GM23338 (cell line): ENCODE data around the gene FYTTD1. TPM values are rescaled to one million over a fixed set of nuclear protein-coding genes. Genes with fewer than 3 reads are reported as not detected.
A peak's percentile ranks its signal among the peaks of the same experiment; 100 is the strongest.

Experiments used
- ATAC-seq: fragments of 200-7000 bp; cut with Tn5 transposase; 3 replicates; pipeline ENCODE4 v1.9.1; 2020
- DNase-seq: peaks from one replicate; pipeline ENCODE4 v3.0.0-alpha.2; 2015; ENCODE audit warnings: low spot score
- H2AFZ ChIP-seq: fragments of 200-600 bp; sonication (generic); 2 replicates; pipeline ENCODE4 v1.8.0; 2016; ENCODE audit warnings: antibody characterized with exemption, mild to moderate bottlenecking, moderate library complexity
- H3F3A ChIP-seq: fragments of 200-600 bp; sonication (generic); replicated peaks from 2 replicates; pipeline ENCODE4 v1.8.0; 2017; ENCODE audit warnings: antibody characterized with exemption, mixed run types, low read depth
- H3K27ac ChIP-seq: fragments of 200-600 bp; sonication (generic); 2 replicates; pipeline ENCODE4 v1.6.1; 2016; ENCODE audit warnings: low read depth
- H3K27me3 ChIP-seq: fragments of 200-600 bp; sonication (generic); 2 replicates; pipeline ENCODE4 v1.8.0; 2016; ENCODE audit warnings: mild to moderate bottlenecking, mixed run types, moderate library complexity; ENCODE audit not compliant: insufficient read depth
- H3K36me3 ChIP-seq: fragments of 200-600 bp; sonication (generic); 2 replicates; pipeline ENCODE4 v1.8.0; 2016; ENCODE audit warnings: mild to moderate bottlenecking; ENCODE audit not compliant: insufficient read depth
- H3K4me1 ChIP-seq: fragments of 200-600 bp; sonication (generic); 2 replicates; pipeline ENCODE4 v1.8.0; 2016; ENCODE audit warnings: mild to moderate bottlenecking, moderate library complexity; ENCODE audit not compliant: insufficient read depth
- H3K4me2 ChIP-seq: fragments of 200-600 bp; sonication (generic); 2 replicates; pipeline ENCODE4 v1.7.1; 2017; ENCODE audit warnings: mixed run types
- H3K4me3 ChIP-seq: fragments of 200-600 bp; sonication (generic); 2 replicates; pipeline ENCODE4 v1.6.1; 2016; ENCODE audit warnings: mixed run types
- H3K79me2 ChIP-seq: fragments of 200-600 bp; sonication (generic); replicated peaks from 2 replicates; pipeline ENCODE4 v1.8.0; 2017; ENCODE audit warnings: mild to moderate bottlenecking; ENCODE audit not compliant: insufficient read depth
- H3K9me2 ChIP-seq: fragments of 200-600 bp; sonication (generic); 2 replicates; pipeline ENCODE4 v1.8.0; 2017; ENCODE audit not compliant: insufficient read depth
- H4K20me1 ChIP-seq: fragments of 200-600 bp; sonication (generic); replicated peaks from 2 replicates; pipeline ENCODE4 v1.8.0; 2017; ENCODE audit warnings: mild to moderate bottlenecking; ENCODE audit not compliant: insufficient read depth
- H3K27ac Mint-ChIP-seq: 2 replicates; pipeline ENCODE4 v1.8.0; 2020; ENCODE audit warnings: inconsistent platforms, mild to moderate bottlenecking, moderate library complexity, mixed read lengths
- H3K27me3 Mint-ChIP-seq: 3 replicates; pipeline ENCODE4 v1.8.0; 2022; ENCODE audit warnings: low read depth, mild to moderate bottlenecking, moderate library complexity, mixed read lengths, inconsistent platforms; ENCODE audit not compliant: insufficient read depth, poor library complexity
- H3K36me3 Mint-ChIP-seq: 3 replicates; pipeline ENCODE4 v1.8.0; 2021; ENCODE audit warnings: low read depth, mild to moderate bottlenecking, inconsistent platforms, moderate library complexity, mixed read lengths
- H3K4me1 Mint-ChIP-seq: 3 replicates; pipeline ENCODE4 v1.8.0; 2020; ENCODE audit warnings: mild to moderate bottlenecking, inconsistent platforms, mixed read lengths
- H3K4me3 Mint-ChIP-seq: 3 replicates; pipeline ENCODE4 v1.8.0; 2021; ENCODE audit warnings: moderate library complexity, mild to moderate bottlenecking, inconsistent platforms, mixed read lengths
- H3K9me3 Mint-ChIP-seq: 3 replicates; pipeline ENCODE4 v1.8.0; 2020; ENCODE audit warnings: moderate library complexity, mild to moderate bottlenecking, inconsistent platforms, mixed read lengths
- CREB1 ChIP-seq: fragments of 250-450 bp; sonication (Bioruptor Pico); IDR thresholded peaks from 2 replicates; pipeline ENCODE4 v1.5.0; 2020; ENCODE audit warnings: low read depth, mild to moderate bottlenecking, moderate library complexity
- CTCF ChIP-seq, 2 experiments: fragments of 200-600 bp in 1 of 2; sonication (generic) in 1 of 2; conservative IDR thresholded peaks; 2 replicates each; pipeline versions ENCODE4 v1.5.1 to v1.6.1; 2016 to 2017; ENCODE audit warnings: antibody characterized with exemption in 2 of 2, low read depth in 2 of 2, mild to moderate bottlenecking in 2 of 2, moderate library complexity in 1 of 2
- EZH2 ChIP-seq: fragments of 200-600 bp; sonication (generic); IDR thresholded peaks from one replicate; pipeline ENCODE4 v1.8.0; 2017; ENCODE audit warnings: antibody characterized with exemption, mild to moderate bottlenecking, low read depth; ENCODE audit not compliant: unreplicated experiment
- EZH2phosphoT487 ChIP-seq: fragments of 200-600 bp; sonication (generic); IDR thresholded peaks from one replicate; pipeline ENCODE4 v1.8.1; 2018; ENCODE audit warnings: antibody characterized with exemption; ENCODE audit not compliant: unreplicated experiment
- JUNB ChIP-seq: IDR thresholded peaks from one replicate; pipeline ENCODE4 v1.6.1; 2016; ENCODE audit warnings: antibody characterized with exemption; ENCODE audit not compliant: unreplicated experiment
- NANOG ChIP-seq: IDR thresholded peaks from 2 replicates; pipeline ENCODE4 v1.6.1; 2016; ENCODE audit warnings: antibody characterized with exemption, borderline replicate concordance
- POLR2AphosphoS5 ChIP-seq: IDR thresholded peaks from 2 replicates; pipeline ENCODE4 v1.6.1; 2016; ENCODE audit warnings: antibody characterized with exemption, low read depth
- REST ChIP-seq: IDR thresholded peaks from one replicate; pipeline ENCODE4 v1.6.1; 2018; ENCODE audit warnings: antibody characterized with exemption; ENCODE audit not compliant: unreplicated experiment
- STAT1 ChIP-seq: IDR thresholded peaks from one replicate; pipeline ENCODE4 v1.6.1; 2016; ENCODE audit warnings: antibody characterized with exemption; ENCODE audit not compliant: unreplicated experiment
- ZNF114 ChIP-seq: fragments of 250-450 bp; sonication (Bioruptor Pico); IDR thresholded peaks from 2 replicates; pipeline ENCODE4 v1.5.0; 2020; ENCODE audit warnings: mild to moderate bottlenecking, moderate library complexity
- ZNF331 ChIP-seq: fragments of 250-450 bp; sonication (Bioruptor Pico); IDR thresholded peaks from 2 replicates; pipeline ENCODE4 v1.5.0; 2020; ENCODE audit warnings: low read depth, mild to moderate bottlenecking, moderate library complexity
- polyA plus RNA-seq: library from polyadenylated mRNA; unstranded; fragments of >200 nt; fragmentation: Nextera tagmentation; extraction: Ambion mirVana; gene quantifications from 2 replicates; pipeline ENCODE4 v1.2.1, GENCODE V29; 2016
- total RNA-seq: library from RNA; depleted of rRNA; stranded (reverse); fragments of >200 nt; shearing (Covaris generic); gene quantifications from 2 replicates; pipeline ENCODE4 v1.2.3, GENCODE V29; 2014
- TF ChIP-seq, protein P1 (sequence below): IDR thresholded peaks from 2 replicates; pipeline ENCODE4 v1.6.1; 2016; ENCODE audit warnings: antibody characterized with exemption
- TF ChIP-seq, protein P2 (sequence below): fragments of 250-450 bp; sonication (Bioruptor Pico); IDR thresholded peaks from 2 replicates; pipeline ENCODE4 v1.5.0; 2020; ENCODE audit warnings: mild to moderate bottlenecking, moderate library complexity

The FYTTD1 gene
- total and polyA plus RNA-seq, 2 experiments from 2014 or later = 13.7 to 14.8 TPM

GRCh38 chr3:197793247-197793646 is 43.6 kb downstream of the FYTTD1 start:
- 0 out of 2 replicates have a peak overlapping the region, but pooled peaks have one; percentile 25 for H3K4me2 ChIP-seq
- peaks cover 3% of the 10 kb centered on the region; the same call in 1 of the 3 replicates for H3K36me3 Mint-ChIP-seq
- H3K79me2 ChIP-seq = peaks cover 68% of the 10 kb centered on the region
- peaks cover 4% of the 10 kb centered on the region; the same call in 1 of the 2 replicates for H3F3A ChIP-seq
- peaks cover 3% of the 10 kb centered on the region for H3K27me3 Mint-ChIP-seq
- H3K27ac ChIP-seq = no peak overlapping the region
- no peaks in the 10 kb centered on the region for H3K9me3 Mint-ChIP-seq
- no peak overlapping the region for H3K27ac Mint-ChIP-seq
- H3K4me1 ChIP-seq = no peaks in the 10 kb centered on the region
- TF ChIP-seq CTCF (conservative IDR thresholded peaks at IDR 0.05; ENCODE audit: low read depth in 2 of 2) = no peak
- TF ChIP-seq EZH2 = no peak
- TF ChIP-seq CREB1 (CRISPR knock-in tag) = no peak
- TF ChIP-seq, protein P1, sequence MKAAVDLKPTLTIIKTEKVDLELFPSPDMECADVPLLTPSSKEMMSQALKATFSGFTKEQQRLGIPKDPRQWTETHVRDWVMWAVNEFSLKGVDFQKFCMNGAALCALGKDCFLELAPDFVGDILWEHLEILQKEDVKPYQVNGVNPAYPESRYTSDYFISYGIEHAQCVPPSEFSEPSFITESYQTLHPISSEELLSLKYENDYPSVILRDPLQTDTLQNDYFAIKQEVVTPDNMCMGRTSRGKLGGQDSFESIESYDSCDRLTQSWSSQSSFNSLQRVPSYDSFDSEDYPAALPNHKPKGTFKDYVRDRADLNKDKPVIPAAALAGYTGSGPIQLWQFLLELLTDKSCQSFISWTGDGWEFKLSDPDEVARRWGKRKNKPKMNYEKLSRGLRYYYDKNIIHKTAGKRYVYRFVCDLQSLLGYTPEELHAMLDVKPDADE = no peak
- no peak for TF ChIP-seq POLR2AphosphoS5
- TF ChIP-seq ZNF114 (CRISPR knock-in tag) = no peak
- TF ChIP-seq EZH2phosphoT487 = no peak
- TF ChIP-seq ZNF331 (CRISPR knock-in tag) = no peak
- TF ChIP-seq NANOG = no peak
- TF ChIP-seq JUNB = no peak
- TF ChIP-seq REST = no peak
- TF ChIP-seq, protein P2, sequence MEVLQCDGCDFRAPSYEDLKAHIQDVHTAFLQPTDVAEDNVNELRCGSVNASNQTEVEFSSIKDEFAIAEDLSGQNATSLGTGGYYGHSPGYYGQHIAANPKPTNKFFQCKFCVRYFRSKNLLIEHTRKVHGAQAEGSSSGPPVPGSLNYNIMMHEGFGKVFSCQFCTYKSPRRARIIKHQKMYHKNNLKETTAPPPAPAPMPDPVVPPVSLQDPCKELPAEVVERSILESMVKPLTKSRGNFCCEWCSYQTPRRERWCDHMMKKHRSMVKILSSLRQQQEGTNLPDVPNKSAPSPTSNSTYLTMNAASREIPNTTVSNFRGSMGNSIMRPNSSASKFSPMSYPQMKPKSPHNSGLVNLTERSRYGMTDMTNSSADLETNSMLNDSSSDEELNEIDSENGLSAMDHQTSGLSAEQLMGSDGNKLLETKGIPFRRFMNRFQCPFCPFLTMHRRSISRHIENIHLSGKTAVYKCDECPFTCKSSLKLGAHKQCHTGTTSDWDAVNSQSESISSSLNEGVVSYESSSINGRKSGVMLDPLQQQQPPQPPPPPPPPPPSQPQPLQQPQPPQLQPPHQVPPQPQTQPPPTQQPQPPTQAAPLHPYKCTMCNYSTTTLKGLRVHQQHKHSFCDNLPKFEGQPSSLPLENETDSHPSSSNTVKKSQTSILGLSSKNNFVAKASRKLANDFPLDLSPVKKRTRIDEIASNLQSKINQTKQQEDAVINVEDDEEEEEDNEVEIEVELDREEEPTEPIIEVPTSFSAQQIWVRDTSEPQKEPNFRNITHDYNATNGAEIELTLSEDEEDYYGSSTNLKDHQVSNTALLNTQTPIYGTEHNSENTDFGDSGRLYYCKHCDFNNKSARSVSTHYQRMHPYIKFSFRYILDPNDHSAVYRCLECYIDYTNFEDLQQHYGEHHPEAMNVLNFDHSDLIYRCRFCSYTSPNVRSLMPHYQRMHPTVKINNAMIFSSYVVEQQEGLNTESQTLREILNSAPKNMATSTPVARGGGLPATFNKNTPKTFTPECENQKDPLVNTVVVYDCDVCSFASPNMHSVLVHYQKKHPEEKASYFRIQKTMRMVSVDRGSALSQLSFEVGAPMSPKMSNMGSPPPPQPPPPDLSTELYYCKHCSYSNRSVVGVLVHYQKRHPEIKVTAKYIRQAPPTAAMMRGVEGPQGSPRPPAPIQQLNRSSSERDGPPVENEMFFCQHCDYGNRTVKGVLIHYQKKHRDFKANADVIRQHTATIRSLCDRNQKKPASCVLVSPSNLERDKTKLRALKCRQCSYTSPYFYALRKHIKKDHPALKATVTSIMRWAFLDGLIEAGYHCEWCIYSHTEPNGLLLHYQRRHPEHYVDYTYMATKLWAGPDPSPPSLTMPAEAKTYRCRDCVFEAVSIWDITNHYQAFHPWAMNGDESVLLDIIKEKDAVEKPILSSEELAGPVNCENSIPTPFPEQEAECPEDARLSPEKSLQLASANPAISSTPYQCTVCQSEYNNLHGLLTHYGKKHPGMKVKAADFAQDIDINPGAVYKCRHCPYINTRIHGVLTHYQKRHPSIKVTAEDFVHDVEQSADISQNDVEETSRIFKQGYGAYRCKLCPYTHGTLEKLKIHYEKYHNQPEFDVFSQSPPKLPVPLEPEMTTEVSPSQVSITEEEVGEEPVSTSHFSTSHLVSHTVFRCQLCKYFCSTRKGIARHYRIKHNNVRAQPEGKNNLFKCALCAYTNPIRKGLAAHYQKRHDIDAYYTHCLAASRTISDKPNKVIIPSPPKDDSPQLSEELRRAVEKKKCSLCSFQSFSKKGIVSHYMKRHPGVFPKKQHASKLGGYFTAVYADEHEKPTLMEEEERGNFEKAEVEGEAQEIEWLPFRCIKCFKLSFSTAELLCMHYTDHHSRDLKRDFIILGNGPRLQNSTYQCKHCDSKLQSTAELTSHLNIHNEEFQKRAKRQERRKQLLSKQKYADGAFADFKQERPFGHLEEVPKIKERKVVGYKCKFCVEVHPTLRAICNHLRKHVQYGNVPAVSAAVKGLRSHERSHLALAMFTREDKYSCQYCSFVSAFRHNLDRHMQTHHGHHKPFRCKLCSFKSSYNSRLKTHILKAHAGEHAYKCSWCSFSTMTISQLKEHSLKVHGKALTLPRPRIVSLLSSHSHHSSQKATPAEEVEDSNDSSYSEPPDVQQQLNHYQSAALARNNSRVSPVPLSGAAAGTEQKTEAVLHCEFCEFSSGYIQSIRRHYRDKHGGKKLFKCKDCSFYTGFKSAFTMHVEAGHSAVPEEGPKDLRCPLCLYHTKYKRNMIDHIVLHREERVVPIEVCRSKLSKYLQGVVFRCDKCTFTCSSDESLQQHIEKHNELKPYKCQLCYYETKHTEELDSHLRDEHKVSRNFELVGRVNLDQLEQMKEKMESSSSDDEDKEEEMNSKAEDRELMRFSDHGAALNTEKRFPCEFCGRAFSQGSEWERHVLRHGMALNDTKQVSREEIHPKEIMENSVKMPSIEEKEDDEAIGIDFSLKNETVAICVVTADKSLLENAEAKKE (CRISPR knock-in tag) = no peak
- TF ChIP-seq STAT1 = no peak
- peak overlapping the region; percentile 30; the same call in 1 of the 3 replicates for H3K4me3 Mint-ChIP-seq
- 0 out of 2 replicates have a peak, but pooled peaks cover 5% of the 10 kb centered on the region for H3K27me3 ChIP-seq
- H3K4me1 Mint-ChIP-seq = peaks cover 5% of the 10 kb centered on the region; the same call in 2 of the 3 replicates
- DNase-seq (no peak), ATAC-seq (no peak)
- no peaks in the 10 kb centered on the region for H3K9me2 ChIP-seq
- no peak overlapping the region for H2AFZ ChIP-seq
- peaks cover 20% of the 10 kb centered on the region for H4K20me1 ChIP-seq
- H3K36me3 ChIP-seq = no peaks in the 10 kb centered on the region
- H3K4me3 ChIP-seq = 0 out of 2 replicates have a peak overlapping the region, but pooled peaks have one; percentile 2
